Lower lobe of right lung (tissue), 2 donors: ENCODE measurements around the gene SEMA3A. TPM values are rescaled to one million over a fixed set of nuclear protein-coding genes. Genes with fewer than 3 reads are reported as not detected.

Experiments used
- ATAC-seq, 2 donors: fragments of 200-7000 bp; cut with Tn5 transposase; one replicate each; pipeline ENCODE4 v1.9.1; 2020 to 2022; ENCODE audit warnings: mild to moderate bottlenecking in 2 of 2, moderate library complexity in 2 of 2
- DNase-seq: peaks from one replicate; pipeline ENCODE4 v3.0.0-alpha.2; 2020
- H3K27ac ChIP-seq: fragments of 200-600 bp; one replicate; pipeline ENCODE4 v1.8.0; 2022
- H3K27me3 ChIP-seq: fragments of 200-600 bp; one replicate; pipeline ENCODE4 v1.8.0; 2022; ENCODE audit warnings: low read depth
- H3K36me3 ChIP-seq: fragments of 200-600 bp; one replicate; pipeline ENCODE4 v1.8.0; 2022; ENCODE audit warnings: mild to moderate bottlenecking
- H3K4me1 ChIP-seq: fragments of 200-600 bp; one replicate; pipeline ENCODE4 v1.8.0; 2022
- H3K4me3 ChIP-seq: fragments of 200-600 bp; one replicate; pipeline ENCODE4 v1.8.0; 2022; ENCODE audit warnings: mild to moderate bottlenecking
- H3K9me3 ChIP-seq: fragments of 200-600 bp; one replicate; pipeline ENCODE4 v1.8.0; 2022
- CTCF ChIP-seq: fragments of 200-600 bp; IDR thresholded peaks from one replicate; pipeline ENCODE4 v1.8.0; 2022; ENCODE audit warnings: antibody characterized with exemption, mild to moderate bottlenecking
- intact Hi-C: fragments of 100-400 bp; cut with DNase I; formaldehyde crosslinking; loops from one replicate; pipeline ENCODE4 v1.11.0; 2022
- total RNA-seq: library from RNA; stranded (reverse); fragmentation: NEBNext Ultra II Directional; extraction: Animal tissue kit (Norgen Biotek cat#: 25700); gene quantifications from one replicate; pipeline ENCODE4 v1.2.1, GENCODE V29; 2021
- donor health status: DM: no; HTN: yes; CAD: no; lungs with severe emphysema.

SEMA3A gene
- total RNA-seq, 1 donor from 2014 or later: 9.7 TPM

GRCh38 chr7:84091318-84091717 is 103.3 kb downstream of the SEMA3A start:
- intact Hi-C loops: no loop called here
- no peaks in the 10 kb centered on the region for H3K9me3 ChIP-seq
- no peak for TF ChIP-seq CTCF
- no peak overlapping the region for H3K27ac ChIP-seq
- no peaks in the 10 kb centered on the region for H3K27me3 ChIP-seq
- H3K4me3 ChIP-seq: no peak overlapping the region
- ATAC-seq (peak in 1 of 2 donors; percentile 50), DNase-seq (no peak)
- H3K36me3 ChIP-seq: no peaks in the 10 kb centered on the region
- H3K4me1 ChIP-seq: no peaks in the 10 kb centered on the region

GRCh38 chr7:84088802-84089201 is 105.8 kb downstream of the SEMA3A start:
- DNase-seq (no peak), ATAC-seq (no peak)
- Histone ChIP-seq H3K36me3 (no peaks in the 10 kb centered on the region), H3K27me3 (no peaks in the 10 kb centered on the region), H3K4me1 (no peaks in the 10 kb centered on the region), H3K4me3 (no peak overlapping the region), H3K9me3 (no peaks in the 10 kb centered on the region), H3K27ac (no peak overlapping the region)
- intact Hi-C loops: no loop called here
- TF ChIP-seq CTCF: no peak

GRCh38 chr7:84085998-84086397 is 108.6 kb downstream of the SEMA3A start:
- Histone ChIP-seq H3K27me3 (no peaks in the 10 kb centered on the region), H3K36me3 (no peaks in the 10 kb centered on the region), H3K4me1 (no peaks in the 10 kb centered on the region), H3K4me3 (no peak overlapping the region), H3K9me3 (no peaks in the 10 kb centered on the region), H3K27ac (no peak overlapping the region)
- DNase-seq (no peak), ATAC-seq (no peak)
- intact Hi-C loops: no loop called here
- TF ChIP-seq CTCF: no peak

- ATAC-seq (no peak), DNase-seq (no peak)
- no peak for TF ChIP-seq CTCF
- intact Hi-C loops: no loop called here
- Histone ChIP-seq H3K4me1 (no peaks in the 10 kb centered on the region), H3K9me3 (no peaks in the 10 kb centered on the region), H3K27me3 (no peaks in the 10 kb centered on the region), H3K36me3 (no peaks in the 10 kb centered on the region), H3K4me3 (no peak overlapping the region), H3K27ac (no peak overlapping the region)
Observed at GRCh38 chr7:84085147-84085546, 109.4 kb downstream of the SEMA3A start.

GRCh38 chr7:84083846-84084245 is 110.7 kb downstream of the SEMA3A start:
- no peak overlapping the region for H3K27ac ChIP-seq
- ATAC-seq (no peak), DNase-seq (no peak)
- no peaks in the 10 kb centered on the region for H3K36me3 ChIP-seq
- H3K27me3 ChIP-seq: no peaks in the 10 kb centered on the region
- H3K4me3 ChIP-seq: no peak overlapping the region
- H3K9me3 ChIP-seq: no peaks in the 10 kb centered on the region
- no peak for TF ChIP-seq CTCF
- H3K4me1 ChIP-seq: no peaks in the 10 kb centered on the region
- intact Hi-C loops: no loop called here

- intact Hi-C loops: no loop called here
- H3K27ac ChIP-seq: no peak overlapping the region
- no peak for DNase-seq
- no peak overlapping the region for H3K4me3 ChIP-seq
- no peaks in the 10 kb centered on the region for H3K27me3 ChIP-seq
- no peaks in the 10 kb centered on the region for H3K4me1 ChIP-seq
- TF ChIP-seq CTCF: no peak
- H3K9me3 ChIP-seq: no peaks in the 10 kb centered on the region
- no peaks in the 10 kb centered on the region for H3K36me3 ChIP-seq
- ATAC-seq: no peak
Observed at GRCh38 chr7:84081973-84082522, 112.5 kb downstream of the SEMA3A start.
